Activated T-helper 17 cell treated with anti-CD3 and anti-CD28 coated beads, Interleukin-2, amount 50 U/mL, for 72 hours (primary cell): ENCODE measurements around the gene MRFAP1L1. TPM values are rescaled to one million over a fixed set of nuclear protein-coding genes. Genes with fewer than 3 reads are reported as not detected.
"Not testable (repeated sequence)": the region's sequence is repeated elsewhere in the genome, so short reads cannot be mapped to it uniquely, and the experiment has no call there.

Experiments used
- ATAC-seq: fragments of 150-1000 bp; cut with Tn5 transposase; replicated peaks from 2 replicates; pipeline ENCODE4 v1.10.0; 2021; ENCODE audit warnings: mild to moderate bottlenecking, moderate library complexity
- H3K27ac Mint-ChIP-seq: one replicate; pipeline ENCODE4 v1.8.0; 2022; ENCODE audit warnings: mixed read lengths
- H3K27me3 Mint-ChIP-seq: one replicate; pipeline ENCODE4 v1.8.0; 2022; ENCODE audit warnings: mixed read lengths
- H3K36me3 Mint-ChIP-seq: one replicate; pipeline ENCODE4 v1.8.0; 2022; ENCODE audit warnings: low read depth, mild to moderate bottlenecking, mixed read lengths
- H3K4me1 Mint-ChIP-seq: one replicate; pipeline ENCODE4 v1.8.0; 2022; ENCODE audit warnings: mixed read lengths
- H3K4me3 Mint-ChIP-seq: one replicate; pipeline ENCODE4 v1.8.0; 2022; ENCODE audit warnings: mild to moderate bottlenecking, mixed read lengths
- H3K9me3 Mint-ChIP-seq: one replicate; pipeline ENCODE4 v1.8.0; 2022; ENCODE audit warnings: mixed read lengths
- total RNA-seq, 2 donors: library from RNA; stranded (reverse); gene quantifications; one replicate each; pipeline ENCODE4 v1.2.3, GENCODE V29; 2022

MRFAP1L1 gene
- total RNA-seq, result 10 to 100 TPM; 35.8 to 53.6 TPM

DNA sequence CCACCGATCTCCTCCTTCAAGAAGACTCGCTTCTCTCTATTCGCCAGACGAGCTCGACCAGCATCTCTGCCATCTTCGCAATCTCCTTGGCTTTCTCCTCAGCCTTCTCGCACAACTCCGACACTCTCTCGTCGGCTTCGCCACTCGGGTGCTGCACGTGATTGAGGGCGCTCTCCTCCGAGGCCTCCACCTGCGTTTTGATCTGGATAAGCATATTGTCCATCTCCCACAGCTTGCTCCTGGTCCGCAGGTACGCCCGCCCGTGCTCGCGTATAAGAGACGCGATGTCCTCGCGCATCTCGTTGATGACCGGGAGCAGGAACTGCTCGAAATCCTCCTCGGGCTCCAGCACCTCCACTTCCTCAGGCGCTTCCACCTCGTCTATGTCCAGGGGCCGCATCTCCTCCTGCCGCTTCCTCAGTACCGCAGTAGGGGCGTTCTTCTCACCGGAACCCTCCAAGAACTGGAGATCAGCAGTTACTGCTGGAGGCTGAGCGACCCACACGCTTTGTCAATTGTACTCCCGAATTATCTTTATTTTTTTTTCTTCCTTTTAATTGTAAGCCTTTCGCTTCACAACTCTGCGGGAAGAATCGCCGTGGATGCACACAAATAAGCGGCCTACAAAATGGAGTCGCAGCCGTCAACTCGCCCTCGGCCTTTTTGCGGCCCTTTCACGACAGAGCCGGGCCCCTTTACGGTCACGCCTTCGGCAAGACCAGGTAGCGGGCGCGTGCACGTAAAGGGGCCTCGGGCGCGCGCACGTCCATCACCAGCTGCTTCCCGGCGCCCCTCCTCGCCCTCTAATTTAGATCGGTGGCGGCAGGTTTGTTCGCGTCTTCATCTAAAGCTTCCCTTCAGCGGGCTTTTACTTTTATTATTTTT is at the start of gene MRFAP1L1:
Gene MRFAP1L1, minus strand, starts transcription at position 636 of the 885 bp plus-strand sequence. Its CDS starts 236 bp downstream, at position 400.
- Mint-ChIP-seq H3K27ac (peak within 1 kb of the TSS; percentile 98), H3K4me1 (peaks cover 54% of the 10 kb centered on the region), H3K9me3 (no peaks in the 10 kb centered on the region), H3K4me3 (peak within 1 kb of the TSS; percentile 87), H3K36me3 (peaks cover 53% of the 10 kb centered on the region), H3K27me3 (no peaks in the 10 kb centered on the region)
- ATAC-seq, result peak; percentile 71

DNA sequence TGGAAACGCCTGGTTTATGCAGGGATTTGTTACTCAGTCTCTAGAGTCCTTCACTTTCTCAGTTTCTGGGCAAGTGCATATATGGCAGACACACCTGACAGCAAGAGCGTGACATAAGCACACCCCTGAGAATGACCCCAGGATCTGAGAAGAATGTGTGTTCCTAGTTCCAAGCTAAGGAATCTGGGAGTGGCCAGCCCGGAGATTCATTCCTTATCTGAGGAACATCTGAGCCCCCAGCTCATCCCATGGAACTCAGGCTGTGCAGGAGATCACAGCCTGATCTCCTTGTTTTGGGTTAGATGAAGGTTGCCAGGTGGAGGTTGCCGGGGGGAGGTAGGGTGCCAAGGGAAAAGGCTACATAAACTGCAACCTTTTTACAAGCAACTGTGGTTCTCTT is 49.1 kb upstream of the MRFAP1L1 start:
- no peak for ATAC-seq
- Mint-ChIP-seq H3K27me3 (no peaks in the 10 kb centered on the region), H3K4me3 (no peak overlapping the region)

DNA sequence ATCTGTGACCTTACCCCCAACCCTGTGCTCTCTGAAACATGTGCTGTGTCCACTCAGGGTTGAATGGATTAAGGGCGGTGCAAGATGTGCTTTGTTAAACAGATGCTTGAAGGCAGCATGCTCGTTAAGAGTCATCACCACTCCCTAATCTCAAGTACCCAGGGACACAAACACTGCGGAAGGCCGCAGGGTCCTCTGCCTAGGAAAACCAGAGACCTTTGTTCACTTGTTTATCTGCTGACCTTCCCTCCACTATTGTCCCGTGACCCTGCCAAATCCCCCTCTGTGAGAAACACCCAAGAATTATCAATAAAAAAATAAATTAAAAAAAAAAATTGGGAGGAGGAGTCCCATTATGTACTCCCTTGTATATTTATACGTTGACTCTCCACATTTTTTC is 46.7 kb upstream of the MRFAP1L1 start:
- ATAC-seq, result not testable (repeated sequence)

More for the DNA sequence above, 49.1 kb upstream of the MRFAP1L1 start:
- no peaks in the 10 kb centered on the region for H3K9me3 Mint-ChIP-seq
- no peaks in the 10 kb centered on the region for H3K4me1 Mint-ChIP-seq
- no peaks in the 10 kb centered on the region for H3K36me3 Mint-ChIP-seq
- H3K27ac Mint-ChIP-seq, result no peak overlapping the region

DNA sequence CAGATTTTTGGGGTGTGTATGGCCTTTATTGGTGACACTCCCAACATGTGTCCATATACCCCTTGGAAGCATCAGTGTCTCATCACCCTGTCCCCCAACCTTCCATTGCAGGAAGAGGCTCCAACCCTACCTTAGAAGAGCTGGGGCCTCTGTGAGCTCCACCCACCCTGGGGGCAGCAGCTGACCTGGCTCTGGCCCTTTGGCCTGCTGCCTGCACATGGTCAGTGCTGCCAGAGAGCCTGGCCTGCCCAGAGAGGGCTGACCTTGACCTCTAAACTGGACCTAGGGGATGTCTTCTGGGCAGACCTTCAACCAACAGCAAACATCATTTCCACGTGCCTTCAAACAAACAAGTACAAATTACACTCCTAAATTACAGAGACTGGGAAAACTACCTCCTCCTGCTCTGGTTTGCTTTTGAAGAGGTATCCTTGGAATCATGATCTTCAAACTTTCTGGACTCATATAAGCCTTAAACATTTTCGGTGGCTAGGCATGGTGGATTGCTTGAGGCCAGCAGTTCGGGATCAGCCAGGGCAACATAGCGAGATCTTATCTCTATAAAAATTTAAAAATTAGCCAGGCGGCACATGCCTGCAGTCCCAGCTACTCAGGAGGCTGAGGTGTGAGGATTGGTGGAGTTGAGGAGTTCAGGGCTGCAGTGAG is 45.6 kb upstream of the MRFAP1L1 start:
- ATAC-seq, result no peak
- Mint-ChIP-seq H3K9me3 (no peaks in the 10 kb centered on the region), H3K4me1 (peaks cover 6% of the 10 kb centered on the region), H3K27me3 (no peaks in the 10 kb centered on the region), H3K27ac (no peak overlapping the region), H3K36me3 (no peaks in the 10 kb centered on the region), H3K4me3 (no peak overlapping the region)

More for the DNA sequence above, 46.7 kb upstream of the MRFAP1L1 start:
- H3K27me3 Mint-ChIP-seq, H3K4me1 Mint-ChIP-seq, H3K4me3 Mint-ChIP-seq, H3K36me3 Mint-ChIP-seq, H3K9me3 Mint-ChIP-seq, H3K27ac Mint-ChIP-seq: not testable (repeated sequence)

DNA sequence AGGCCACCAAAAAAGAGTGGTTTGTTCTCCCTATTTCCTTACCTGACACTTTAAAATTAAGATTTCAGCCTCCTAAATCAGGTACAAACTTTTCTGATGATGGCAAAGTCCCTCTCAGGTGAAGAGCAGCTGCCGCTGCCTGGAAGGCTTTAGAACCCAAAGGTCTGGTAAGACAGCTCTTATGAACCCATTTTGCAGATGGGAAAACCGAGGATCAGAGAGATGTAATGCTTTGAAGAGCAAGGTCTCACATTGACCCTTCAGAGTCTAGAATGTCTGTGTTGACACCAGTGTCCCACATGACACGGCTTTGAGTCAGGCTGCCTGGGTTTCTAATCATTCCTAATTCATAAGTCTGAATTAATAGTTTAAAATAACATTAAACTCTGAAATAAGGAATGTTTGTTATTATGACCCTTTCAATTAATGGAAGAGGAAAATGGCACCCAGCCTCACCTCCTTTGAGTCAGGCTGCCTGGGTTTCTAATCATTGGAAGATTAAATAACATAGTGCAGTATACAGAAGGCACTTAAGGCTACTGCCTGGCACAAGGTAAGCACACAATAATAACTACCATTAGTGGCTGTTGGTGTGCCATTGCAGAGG is 44.9 kb upstream of the MRFAP1L1 start:
- H3K4me3 Mint-ChIP-seq, result no peak overlapping the region
- H3K9me3 Mint-ChIP-seq, result no peaks in the 10 kb centered on the region
- H3K4me1 Mint-ChIP-seq, result peaks cover 6% of the 10 kb centered on the region
- no peak for ATAC-seq
- H3K27me3 Mint-ChIP-seq, result no peaks in the 10 kb centered on the region
- H3K27ac Mint-ChIP-seq, result no peak overlapping the region
- H3K36me3 Mint-ChIP-seq, result no peaks in the 10 kb centered on the region

DNA sequence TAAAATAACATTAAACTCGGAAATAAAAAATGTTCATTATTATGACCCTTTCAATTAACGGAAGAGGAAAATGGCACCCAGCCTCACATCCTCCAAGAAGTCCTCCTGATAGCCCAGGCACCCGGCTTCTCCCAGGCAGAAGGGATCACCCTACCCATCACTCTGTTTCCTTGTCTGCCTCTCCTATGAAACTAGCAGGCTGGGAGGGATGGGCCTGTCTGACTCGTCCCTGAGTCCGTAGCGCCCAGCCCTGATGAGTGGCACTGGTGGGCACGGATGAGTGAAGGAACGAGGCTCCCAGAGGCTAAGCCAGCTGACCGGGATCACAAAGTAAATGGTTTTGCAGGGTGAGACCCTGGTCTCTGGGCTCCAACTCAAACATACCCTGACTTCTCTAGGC is 44.2 kb upstream of the MRFAP1L1 start:
- no peak overlapping the region for H3K27ac Mint-ChIP-seq
- no peaks in the 10 kb centered on the region for H3K36me3 Mint-ChIP-seq
- ATAC-seq, result no peak
- peaks cover 6% of the 10 kb centered on the region for H3K4me1 Mint-ChIP-seq
- no peak overlapping the region for H3K4me3 Mint-ChIP-seq
- no peaks in the 10 kb centered on the region for H3K9me3 Mint-ChIP-seq
- no peaks in the 10 kb centered on the region for H3K27me3 Mint-ChIP-seq

DNA sequence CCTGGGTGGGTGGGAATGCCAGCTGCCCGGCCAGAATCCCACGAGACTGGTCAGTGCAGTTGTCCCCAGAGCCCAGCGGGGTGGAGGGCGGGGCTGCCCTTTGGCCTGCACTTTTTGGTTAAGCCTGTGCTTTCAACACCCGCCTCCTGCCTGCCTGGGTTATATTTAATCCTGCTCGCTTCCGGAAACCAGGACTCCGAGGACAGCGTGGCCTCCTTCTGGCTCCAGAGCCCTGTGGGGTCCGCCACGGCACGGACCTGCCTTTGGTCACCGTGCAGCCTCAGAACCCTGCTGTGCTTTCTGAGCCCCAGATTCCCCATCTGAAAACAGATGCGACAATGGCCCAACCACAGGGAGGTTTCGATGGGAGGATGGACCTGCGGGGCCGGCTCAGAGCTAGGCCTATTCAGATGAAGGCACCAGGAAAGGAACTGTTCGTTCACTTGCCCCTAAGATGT is 43.5 kb upstream of the MRFAP1L1 start:
- ATAC-seq, result no peak
- no peaks in the 10 kb centered on the region for H3K36me3 Mint-ChIP-seq

DNA sequence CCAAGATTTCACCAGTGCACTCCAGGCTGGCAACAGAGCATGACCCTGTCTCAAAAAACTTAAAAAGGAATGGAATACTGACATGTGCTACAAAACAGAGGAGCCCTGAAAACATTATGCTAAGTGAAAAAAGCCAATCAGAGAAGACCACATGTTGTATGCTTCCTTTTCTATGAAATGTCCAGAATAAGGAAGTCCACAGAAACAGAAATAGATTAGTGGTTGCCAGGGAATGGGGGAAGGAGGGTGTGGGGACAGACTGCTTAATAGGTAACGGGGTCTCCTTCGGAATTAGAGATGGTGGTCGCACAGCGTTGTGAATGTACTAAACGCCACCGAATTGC is 42.8 kb upstream of the MRFAP1L1 start:
- ATAC-seq, result no peak
- H3K4me3 Mint-ChIP-seq, result no peak overlapping the region
- H3K36me3 Mint-ChIP-seq, result no peaks in the 10 kb centered on the region
- H3K9me3 Mint-ChIP-seq, result no peaks in the 10 kb centered on the region
- no peak overlapping the region for H3K27ac Mint-ChIP-seq
- H3K27me3 Mint-ChIP-seq, result no peaks in the 10 kb centered on the region
- peaks cover 6% of the 10 kb centered on the region for H3K4me1 Mint-ChIP-seq

More for the DNA sequence above, 43.5 kb upstream of the MRFAP1L1 start:
- H3K4me3 Mint-ChIP-seq, result no peak overlapping the region
- peaks cover 6% of the 10 kb centered on the region for H3K4me1 Mint-ChIP-seq
- no peak overlapping the region for H3K27ac Mint-ChIP-seq
- no peaks in the 10 kb centered on the region for H3K9me3 Mint-ChIP-seq
- H3K27me3 Mint-ChIP-seq, result no peaks in the 10 kb centered on the region

DNA sequence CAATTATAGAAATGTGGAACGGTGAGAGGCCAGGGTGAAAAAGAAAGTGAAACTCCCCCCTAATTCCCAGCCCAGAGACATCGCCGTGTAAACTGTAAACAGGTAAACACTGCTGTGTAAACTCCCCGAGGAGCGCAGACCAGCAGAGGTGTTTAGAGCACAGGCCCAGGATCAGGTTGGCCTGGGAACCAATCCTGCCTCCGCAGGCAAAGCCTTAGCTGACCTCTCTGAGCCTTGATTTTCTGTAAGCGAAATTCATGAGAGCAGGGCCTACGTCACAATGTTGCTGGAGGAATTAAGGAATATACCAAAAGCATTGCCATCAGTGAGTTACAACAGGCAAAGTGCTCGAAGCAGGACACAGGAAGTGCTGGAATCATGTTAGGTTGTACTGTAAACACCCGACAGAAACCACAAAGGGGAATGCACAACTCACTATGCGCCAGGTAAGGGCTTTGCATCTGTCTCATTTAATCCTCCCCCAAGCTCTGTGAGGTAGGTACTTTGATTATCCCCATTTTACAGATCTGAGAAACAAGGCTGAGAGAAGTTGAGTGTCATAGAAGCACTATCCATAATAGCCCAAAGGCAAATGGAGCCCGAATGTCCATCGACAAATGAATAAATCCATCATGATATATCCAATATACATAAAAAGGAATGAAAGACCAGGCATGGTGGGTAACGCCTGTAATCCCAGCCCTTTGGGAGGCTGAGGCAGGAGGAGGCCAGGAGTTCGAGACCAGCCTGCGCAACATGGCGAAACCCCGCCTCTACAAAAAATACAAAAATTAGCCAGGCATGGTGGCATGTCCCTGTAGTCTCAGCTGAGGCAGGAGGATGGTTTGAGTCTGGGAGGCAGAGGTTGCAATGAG is 42.2 kb upstream of the MRFAP1L1 start:
- no peak for ATAC-seq
- H3K4me1 Mint-ChIP-seq, result peaks cover 6% of the 10 kb centered on the region
- H3K27ac Mint-ChIP-seq, result peak overlapping the region; percentile 69
- peak overlapping the region; percentile 59 for H3K4me3 Mint-ChIP-seq
- H3K9me3 Mint-ChIP-seq, result no peaks in the 10 kb centered on the region
- no peaks in the 10 kb centered on the region for H3K36me3 Mint-ChIP-seq
- H3K27me3 Mint-ChIP-seq, result no peaks in the 10 kb centered on the region

DNA sequence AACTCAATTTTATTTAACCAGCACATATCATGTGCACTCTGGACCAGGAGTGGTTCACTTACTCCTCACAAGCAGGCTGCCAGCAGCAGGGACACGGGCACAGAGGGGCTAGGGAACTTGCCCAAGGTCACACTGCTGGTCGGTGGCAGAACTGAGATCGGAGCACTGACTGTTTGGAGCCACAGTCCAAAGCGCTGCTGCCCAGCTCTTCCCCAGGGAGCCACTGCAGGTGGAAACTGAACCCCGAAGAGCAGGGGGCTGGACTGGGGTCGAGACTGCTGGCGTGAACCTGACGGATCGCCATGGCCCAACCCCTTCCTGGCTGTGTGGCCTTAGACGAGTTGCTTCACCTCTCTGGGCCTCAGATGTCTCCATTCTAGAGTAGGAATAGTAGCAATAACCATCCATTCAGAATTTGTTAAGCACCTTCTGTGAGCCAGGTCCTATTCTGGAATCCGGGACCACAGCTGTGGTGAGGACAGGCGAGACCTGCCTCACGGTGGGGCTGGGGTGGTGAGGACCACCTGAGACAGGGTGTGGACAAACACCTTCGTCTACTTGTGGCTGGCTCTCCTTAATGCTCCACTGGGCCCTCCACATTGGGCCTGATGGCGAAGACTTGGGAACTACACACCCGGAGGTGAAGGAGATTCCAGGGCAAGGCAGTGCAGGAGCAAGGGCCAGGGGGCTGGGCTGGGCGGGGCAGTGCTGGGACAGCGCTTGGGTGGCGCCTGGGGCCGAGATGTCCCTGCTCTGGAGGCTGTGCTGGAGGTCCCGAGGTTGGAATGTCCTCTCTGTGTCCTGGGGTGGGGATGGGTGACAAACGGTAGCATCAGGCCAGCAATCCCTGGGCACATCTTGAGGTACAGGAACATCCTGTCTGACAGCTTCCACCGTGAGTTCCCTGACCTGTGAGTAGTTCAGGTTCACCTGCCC is 40.9 kb upstream of the MRFAP1L1 start:
- H3K9me3 Mint-ChIP-seq, result no peaks in the 10 kb centered on the region
- H3K4me3 Mint-ChIP-seq, result no peak overlapping the region
- H3K36me3 Mint-ChIP-seq, result no peaks in the 10 kb centered on the region
- H3K27ac Mint-ChIP-seq, result peak overlapping the region; percentile 69
- H3K4me1 Mint-ChIP-seq, result peaks cover 6% of the 10 kb centered on the region
- ATAC-seq, result no peak
- H3K27me3 Mint-ChIP-seq, result no peaks in the 10 kb centered on the region

DNA sequence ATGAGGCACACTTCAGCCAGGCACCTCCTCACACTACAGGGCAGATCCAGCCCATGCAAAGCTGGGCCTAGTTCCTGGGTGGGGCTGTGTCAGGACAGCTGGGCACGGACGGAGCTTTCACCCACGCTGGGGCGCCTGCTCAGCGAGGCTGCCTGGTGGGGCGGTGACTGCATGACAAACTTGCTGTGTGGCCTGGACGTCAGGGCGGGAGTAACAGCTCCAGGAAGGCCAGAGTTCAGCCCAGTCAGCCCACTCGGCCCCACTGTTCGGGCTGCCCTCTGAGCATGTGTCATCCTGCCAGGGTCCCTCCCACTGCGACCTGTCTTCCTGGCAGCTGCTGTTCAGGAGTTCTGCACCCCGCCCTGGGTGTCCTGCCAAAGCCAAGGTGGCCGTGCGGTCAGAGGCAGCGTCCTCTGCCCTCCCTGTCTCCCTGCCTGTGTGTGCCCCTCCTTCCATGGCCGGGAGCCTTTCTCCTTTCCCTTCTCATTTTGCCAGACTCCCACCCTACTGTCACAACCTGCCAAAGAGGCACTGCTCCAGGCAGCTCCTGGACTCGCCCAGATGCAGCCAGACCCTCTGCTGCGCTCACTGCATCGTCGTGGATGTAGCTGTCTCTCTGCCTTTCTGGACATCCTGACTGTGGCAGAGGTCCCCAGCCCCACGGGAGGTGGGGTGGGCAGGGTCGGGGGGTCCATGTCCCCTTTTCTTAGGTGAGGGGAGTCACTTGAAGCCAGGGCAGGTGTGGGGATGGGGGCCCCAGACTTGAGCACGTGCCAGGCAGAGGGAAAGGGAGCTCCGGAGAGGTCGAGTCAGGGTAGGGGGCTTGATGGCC is 39.9 kb upstream of the MRFAP1L1 start:
- Mint-ChIP-seq H3K36me3 (no peaks in the 10 kb centered on the region), H3K27me3 (no peaks in the 10 kb centered on the region), H3K4me1 (peaks cover 6% of the 10 kb centered on the region), H3K9me3 (no peaks in the 10 kb centered on the region), H3K27ac (no peak overlapping the region), H3K4me3 (no peak overlapping the region)
- no peak for ATAC-seq

DNA sequence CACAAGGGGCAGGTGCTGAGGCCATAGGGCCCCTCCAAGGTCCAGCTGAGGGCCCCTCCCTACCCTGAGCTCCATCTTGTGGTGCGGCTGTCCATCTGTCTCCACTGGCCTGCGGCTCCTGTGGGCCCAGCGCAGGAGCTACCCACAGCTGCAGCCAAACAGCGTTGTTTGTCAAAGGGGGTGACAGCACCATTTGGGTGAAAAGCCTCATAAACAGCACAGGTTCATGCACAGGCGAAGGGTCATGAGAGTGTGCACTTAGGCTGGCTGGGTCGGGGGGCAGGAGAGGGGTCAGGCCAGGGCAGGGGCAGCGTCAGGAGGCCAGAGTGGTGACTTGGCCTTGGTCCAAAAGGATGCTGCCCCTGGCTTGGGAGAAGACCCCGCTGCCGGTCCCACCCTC is 38.6 kb upstream of the MRFAP1L1 start:
- H3K27me3 Mint-ChIP-seq, result no peaks in the 10 kb centered on the region
- H3K4me1 Mint-ChIP-seq, result peaks cover 6% of the 10 kb centered on the region

More for the DNA sequence above, 38.6 kb upstream of the MRFAP1L1 start:
- H3K4me3 Mint-ChIP-seq, result no peak overlapping the region
- no peak for ATAC-seq
- H3K36me3 Mint-ChIP-seq, result no peaks in the 10 kb centered on the region
- no peaks in the 10 kb centered on the region for H3K9me3 Mint-ChIP-seq
- H3K27ac Mint-ChIP-seq, result no peak overlapping the region
